ENCODE measurements around the gene ZDBF2. TPM values are rescaled to one million over a fixed set of nuclear protein-coding genes. Genes with fewer than 3 reads are reported as not detected.

ZDBF2 gene
- total RNA-seq, 1 donor from 2014 or later = 6.4 TPM

DNA sequence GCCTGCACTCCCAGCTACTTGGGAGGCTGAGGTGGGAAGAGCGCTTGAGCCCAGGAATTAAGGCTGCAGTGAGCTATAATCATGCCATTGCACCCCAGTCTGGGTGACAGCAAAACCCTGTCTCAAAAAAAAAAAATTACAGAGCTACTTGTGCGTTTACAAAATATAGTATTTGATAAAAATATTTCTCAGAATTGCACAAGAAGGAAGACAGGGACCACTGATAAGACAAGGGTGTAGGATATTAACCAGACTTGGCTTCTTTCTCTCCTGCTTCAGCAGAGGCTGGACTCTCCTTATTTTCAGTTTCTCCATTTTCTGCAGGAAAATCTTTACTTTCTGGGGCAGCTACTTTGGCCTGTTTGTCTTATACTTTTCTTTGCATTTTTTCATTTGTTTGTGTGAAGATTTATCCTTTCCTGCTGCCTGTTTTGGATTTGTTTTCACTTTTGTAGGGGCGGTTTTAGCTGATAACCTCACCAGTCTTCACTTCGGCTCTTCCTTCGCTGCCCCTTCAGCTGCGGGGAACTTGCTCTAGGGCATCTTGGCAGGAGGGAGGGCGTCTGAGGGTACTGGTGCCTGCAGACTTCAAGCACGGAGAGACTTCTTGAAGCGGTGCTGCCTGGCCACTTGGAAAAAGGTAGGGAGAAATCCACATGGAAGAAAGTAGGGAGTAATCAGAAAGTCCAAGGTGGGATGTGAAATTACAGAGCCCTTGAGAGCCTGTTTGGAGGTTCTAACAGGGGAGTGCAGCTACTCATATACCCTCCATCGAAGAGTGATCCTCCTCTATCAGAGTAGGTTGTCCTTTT, 14.9 kb upstream of the ZDBF2 start:
- DNase-seq (ENCODE audit: low read depth) = no peak
- H3K4me3 ChIP-seq (ENCODE audit: low read depth, low read length) = no peak overlapping the region
- TF ChIP-seq, protein P1, sequence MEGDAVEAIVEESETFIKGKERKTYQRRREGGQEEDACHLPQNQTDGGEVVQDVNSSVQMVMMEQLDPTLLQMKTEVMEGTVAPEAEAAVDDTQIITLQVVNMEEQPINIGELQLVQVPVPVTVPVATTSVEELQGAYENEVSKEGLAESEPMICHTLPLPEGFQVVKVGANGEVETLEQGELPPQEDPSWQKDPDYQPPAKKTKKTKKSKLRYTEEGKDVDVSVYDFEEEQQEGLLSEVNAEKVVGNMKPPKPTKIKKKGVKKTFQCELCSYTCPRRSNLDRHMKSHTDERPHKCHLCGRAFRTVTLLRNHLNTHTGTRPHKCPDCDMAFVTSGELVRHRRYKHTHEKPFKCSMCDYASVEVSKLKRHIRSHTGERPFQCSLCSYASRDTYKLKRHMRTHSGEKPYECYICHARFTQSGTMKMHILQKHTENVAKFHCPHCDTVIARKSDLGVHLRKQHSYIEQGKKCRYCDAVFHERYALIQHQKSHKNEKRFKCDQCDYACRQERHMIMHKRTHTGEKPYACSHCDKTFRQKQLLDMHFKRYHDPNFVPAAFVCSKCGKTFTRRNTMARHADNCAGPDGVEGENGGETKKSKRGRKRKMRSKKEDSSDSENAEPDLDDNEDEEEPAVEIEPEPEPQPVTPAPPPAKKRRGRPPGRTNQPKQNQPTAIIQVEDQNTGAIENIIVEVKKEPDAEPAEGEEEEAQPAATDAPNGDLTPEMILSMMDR (conservative IDR thresholded peaks at IDR 0.05; ENCODE audit: low read depth, low read length) = no peak

- TF ChIP-seq, protein P1 (conservative IDR thresholded peaks at IDR 0.05; ENCODE audit: low read depth, low read length) = peak; percentile 53
- H3K4me3 ChIP-seq (ENCODE audit: low read depth, low read length) = no peak overlapping the region
- no peak for DNase-seq (ENCODE audit: low read depth)
Observed at GRCh38 chr2:206260188-206261012, 14.1 kb upstream of the ZDBF2 start.

GRCh38 chr2:206263959-206264603, 10.4 kb upstream of the ZDBF2 start:
- no peak overlapping the region for H3K4me3 ChIP-seq (ENCODE audit: low read depth, low read length)
- DNase-seq (ENCODE audit: low read depth) = no peak
- TF ChIP-seq, protein P1 (conservative IDR thresholded peaks at IDR 0.05; ENCODE audit: low read depth, low read length) = no peak

DNA sequence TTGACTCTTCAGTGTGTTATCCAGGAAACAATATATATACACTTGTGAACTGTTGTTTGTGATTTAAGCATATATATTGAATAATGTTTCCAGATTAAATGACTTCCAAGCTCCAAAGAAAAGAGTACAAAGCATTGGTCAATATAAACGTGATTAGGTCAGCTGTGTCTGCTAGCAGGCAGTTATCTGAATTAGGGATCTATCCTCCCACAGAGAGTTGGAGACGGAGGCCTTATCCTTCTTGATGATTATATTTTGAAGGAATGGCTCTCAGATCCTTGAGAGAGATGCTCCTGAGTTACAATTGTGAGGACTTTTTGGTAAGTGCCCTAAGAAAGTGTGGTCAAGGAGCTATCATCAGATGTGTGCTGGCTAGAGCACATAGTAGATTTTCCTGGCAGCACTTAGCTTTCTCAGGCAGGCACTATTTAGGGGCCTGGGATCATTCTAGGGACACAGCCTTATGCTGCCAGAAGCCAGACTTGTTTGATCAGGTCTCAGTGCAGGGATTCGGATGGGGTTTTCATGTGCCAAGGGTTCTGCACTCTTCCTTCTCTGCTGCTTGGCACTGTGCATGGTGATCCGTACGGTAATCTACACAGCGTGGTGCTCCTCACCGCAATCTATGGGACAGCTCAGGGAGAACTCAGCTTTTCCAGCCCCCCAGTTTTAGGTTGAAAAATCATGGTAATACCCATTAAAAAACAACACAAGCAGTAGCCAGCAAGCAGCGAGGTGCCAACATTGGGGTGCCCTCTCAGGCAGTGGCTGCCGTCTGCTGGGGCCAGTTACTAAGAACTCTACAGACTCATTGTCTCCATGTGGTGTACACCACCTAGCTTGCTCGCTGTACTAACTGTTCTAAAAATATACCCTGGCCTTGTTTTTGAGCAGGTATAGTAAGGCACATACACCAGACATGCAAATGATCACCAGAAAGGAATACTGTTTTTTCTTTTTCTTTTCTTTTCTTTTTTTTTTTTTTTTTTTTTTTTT, 8.0 kb upstream of the ZDBF2 start:
- TF ChIP-seq, protein P1 (conservative IDR thresholded peaks at IDR 0.05; ENCODE audit: low read depth, low read length) = no peak
- DNase-seq (ENCODE audit: low read depth) = no peak
- no peak overlapping the region for H3K4me3 ChIP-seq (ENCODE audit: low read depth, low read length)

DNA sequence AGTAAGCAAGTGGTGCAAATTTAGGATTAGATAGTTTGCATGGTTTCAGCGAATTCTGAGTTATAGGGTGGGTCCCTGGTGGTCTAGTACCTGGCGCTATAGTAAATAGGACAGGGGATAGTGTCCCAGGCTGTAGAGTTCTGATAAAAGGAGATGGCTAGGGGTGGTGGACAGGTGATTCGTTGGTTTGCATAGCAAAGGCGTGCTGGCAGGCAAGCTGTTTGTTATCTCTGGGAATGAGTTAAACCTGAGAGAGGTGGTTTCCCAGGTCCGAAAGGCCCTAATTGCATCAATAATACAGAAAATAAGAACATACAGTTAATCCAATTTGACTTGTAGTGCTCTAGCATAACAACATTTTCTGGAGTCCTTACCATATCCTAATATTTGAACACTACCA, 6.9 kb upstream of the ZDBF2 start:
- DNase-seq (ENCODE audit: low read depth) = no peak
- TF ChIP-seq, protein P1 (conservative IDR thresholded peaks at IDR 0.05; ENCODE audit: low read depth, low read length) = no peak
- no peak overlapping the region for H3K4me3 ChIP-seq (ENCODE audit: low read depth, low read length)

DNA sequence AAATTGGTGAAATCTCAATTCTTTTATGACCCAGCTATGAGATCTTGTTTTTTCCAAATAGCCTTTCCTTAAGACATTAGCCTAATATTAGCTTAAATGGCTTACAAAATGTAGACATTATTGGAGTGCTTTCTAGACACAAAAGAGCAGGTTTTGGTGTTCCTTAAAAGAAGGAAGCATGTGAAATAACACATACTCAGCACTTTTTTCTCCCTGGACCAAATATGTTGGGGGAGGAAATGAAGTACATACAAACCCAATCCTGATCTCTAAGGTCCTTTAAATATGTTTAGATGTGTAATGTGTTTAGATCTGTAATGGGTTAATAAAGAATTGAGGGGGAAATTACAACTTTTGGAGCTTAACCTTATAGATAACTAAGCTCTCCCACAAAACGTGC, 3.4 kb upstream of the ZDBF2 start:
- no peak for DNase-seq (ENCODE audit: low read depth)
- TF ChIP-seq, protein P1 (conservative IDR thresholded peaks at IDR 0.05; ENCODE audit: low read depth, low read length) = no peak

More for the DNA sequence above, 3.4 kb upstream of the ZDBF2 start:
- H3K4me3 ChIP-seq (ENCODE audit: low read depth, low read length) = no peak overlapping the region
